KMS-11 (cell line): ENCODE results near the gene NOTCH3.

Experiments used
- H2AFZ ChIP-seq: fragments of 200-600 bp; sonication (generic); 2 replicates; pipeline ENCODE4 v1.6.1; 2016; ENCODE audit warnings: antibody characterized with exemption, mixed run types, low read depth
- H3K27ac ChIP-seq: fragments of 200-600 bp; sonication (generic); 2 replicates; pipeline ENCODE4 v1.6.1; 2016; ENCODE audit warnings: mild to moderate bottlenecking, mixed run types
- H3K27me3 ChIP-seq: fragments of 200-600 bp; sonication (generic); 2 replicates; pipeline ENCODE4 v1.6.1; 2017; ENCODE audit warnings: mild to moderate bottlenecking, low read depth, mixed run types, moderate library complexity; ENCODE audit not compliant: insufficient read depth
- H3K36me3 ChIP-seq: fragments of 200-600 bp; sonication (generic); 2 replicates; pipeline ENCODE4 v1.6.1; 2017; ENCODE audit warnings: mild to moderate bottlenecking, mixed run types; ENCODE audit not compliant: insufficient read depth
- H3K4me1 ChIP-seq: fragments of 200-600 bp; sonication (generic); 2 replicates; pipeline ENCODE4 v1.6.1; 2016; ENCODE audit warnings: mild to moderate bottlenecking, low read depth, mixed run types; ENCODE audit not compliant: poor library complexity, severe bottlenecking
- H3K4me2 ChIP-seq: fragments of 200-600 bp; sonication (generic); 2 replicates; pipeline ENCODE4 v1.7.0; 2016; ENCODE audit warnings: mild to moderate bottlenecking, mixed run types
- H3K4me3 ChIP-seq: fragments of 200-600 bp; sonication (generic); IDR thresholded peaks from 2 replicates; pipeline ENCODE4 v1.6.1; 2017; ENCODE audit warnings: low read depth, low read length, mixed read lengths; ENCODE audit not compliant: insufficient read depth
- H3K79me2 ChIP-seq: fragments of 200-600 bp; sonication (generic); 2 replicates; pipeline ENCODE4 v1.6.1; 2016; ENCODE audit warnings: low read depth, mixed run types; ENCODE audit not compliant: insufficient read depth
- H3K9ac ChIP-seq: fragments of 200-600 bp; sonication (generic); 2 replicates; pipeline ENCODE4 v1.6.1; 2016; ENCODE audit warnings: mild to moderate bottlenecking, mixed run types
- H4K20me1 ChIP-seq: fragments of 200-600 bp; sonication (generic); 2 replicates; pipeline ENCODE4 v1.6.1; 2016; ENCODE audit warnings: mild to moderate bottlenecking, mixed run types; ENCODE audit not compliant: insufficient read depth
- CTCF ChIP-seq: fragments of 200-600 bp; sonication (generic); conservative IDR thresholded peaks from 2 replicates; pipeline ENCODE4 v1.6.1; 2017; ENCODE audit warnings: low read depth, mild to moderate bottlenecking, antibody characterized with exemption, low read length, moderate library complexity, mixed read lengths

Gene NOTCH3

GRCh38 chr19:15245370-15246197, 44.8 kb upstream of the NOTCH3 start:
- TF ChIP-seq CTCF = no peak
- no peaks in the 10 kb centered on the region for H3K79me2 ChIP-seq

GRCh38 chr19:15244808-15245207, 44.0 kb upstream of the NOTCH3 start:
- H3K9ac ChIP-seq = no peak overlapping the region
- no peaks in the 10 kb centered on the region for H3K36me3 ChIP-seq
- no peak for TF ChIP-seq CTCF
- no peaks in the 10 kb centered on the region for H4K20me1 ChIP-seq
- no peak overlapping the region for H3K4me2 ChIP-seq
- H3K4me1 ChIP-seq = peaks cover 7% of the 10 kb centered on the region
- H3K4me3 ChIP-seq = no peak overlapping the region
- H3K27ac ChIP-seq = no peak overlapping the region
- H3K27me3 ChIP-seq = no peaks in the 10 kb centered on the region
- no peak overlapping the region for H2AFZ ChIP-seq
- H3K79me2 ChIP-seq = no peaks in the 10 kb centered on the region

More at GRCh38 chr19:15245370-15246197, 44.8 kb upstream of the NOTCH3 start:
- Histone ChIP-seq H3K4me3 (no peak overlapping the region), H2AFZ (no peak overlapping the region), H3K27ac (no peak overlapping the region), H3K4me2 (no peak overlapping the region), H3K36me3 (no peaks in the 10 kb centered on the region), H3K9ac (no peak overlapping the region), H3K27me3 (no peaks in the 10 kb centered on the region), H3K4me1 (peaks cover 7% of the 10 kb centered on the region), H4K20me1 (no peaks in the 10 kb centered on the region)

GRCh38 chr19:15244106-15244803, 43.5 kb upstream of the NOTCH3 start:
- Histone ChIP-seq H4K20me1 (no peaks in the 10 kb centered on the region), H3K4me3 (no peak overlapping the region), H3K79me2 (no peaks in the 10 kb centered on the region), H3K27ac (no peak overlapping the region), H3K9ac (no peak overlapping the region), H3K4me1 (peaks cover 7% of the 10 kb centered on the region), H3K27me3 (no peaks in the 10 kb centered on the region), H3K4me2 (no peak overlapping the region), H3K36me3 (no peaks in the 10 kb centered on the region), H2AFZ (no peak overlapping the region)
- TF ChIP-seq CTCF = no peak

- TF ChIP-seq CTCF = no peak
- Histone ChIP-seq H3K4me2 (no peak overlapping the region), H3K4me3 (no peak overlapping the region), H3K9ac (no peak overlapping the region), H3K4me1 (peaks cover 6% of the 10 kb centered on the region), H3K27ac (no peak overlapping the region), H3K36me3 (no peaks in the 10 kb centered on the region), H3K79me2 (no peaks in the 10 kb centered on the region), H4K20me1 (no peaks in the 10 kb centered on the region), H3K27me3 (no peaks in the 10 kb centered on the region), H2AFZ (no peak overlapping the region)
Measured at GRCh38 chr19:15243236-15243957, 42.6 kb upstream of the NOTCH3 start.
